ENCODE results near the gene CCDC93.

DNA sequence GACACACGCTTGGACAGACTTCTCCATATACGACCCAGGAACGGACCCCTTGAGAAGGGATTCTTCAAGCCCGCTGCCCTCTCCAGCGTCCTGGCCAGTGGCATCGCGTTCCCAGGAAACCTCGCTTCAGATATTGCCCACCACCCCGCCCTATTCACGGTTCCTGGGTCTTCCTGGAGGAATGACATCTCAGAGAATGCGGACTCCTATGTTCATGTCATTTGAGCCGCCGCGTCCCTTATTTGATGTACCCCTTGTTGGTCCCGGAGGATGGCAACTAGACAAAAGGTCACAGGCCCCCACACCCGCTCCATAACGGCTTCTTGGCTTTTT is 588 bp upstream of the CCDC93 start:
- TF ChIP-seq, protein P1, sequence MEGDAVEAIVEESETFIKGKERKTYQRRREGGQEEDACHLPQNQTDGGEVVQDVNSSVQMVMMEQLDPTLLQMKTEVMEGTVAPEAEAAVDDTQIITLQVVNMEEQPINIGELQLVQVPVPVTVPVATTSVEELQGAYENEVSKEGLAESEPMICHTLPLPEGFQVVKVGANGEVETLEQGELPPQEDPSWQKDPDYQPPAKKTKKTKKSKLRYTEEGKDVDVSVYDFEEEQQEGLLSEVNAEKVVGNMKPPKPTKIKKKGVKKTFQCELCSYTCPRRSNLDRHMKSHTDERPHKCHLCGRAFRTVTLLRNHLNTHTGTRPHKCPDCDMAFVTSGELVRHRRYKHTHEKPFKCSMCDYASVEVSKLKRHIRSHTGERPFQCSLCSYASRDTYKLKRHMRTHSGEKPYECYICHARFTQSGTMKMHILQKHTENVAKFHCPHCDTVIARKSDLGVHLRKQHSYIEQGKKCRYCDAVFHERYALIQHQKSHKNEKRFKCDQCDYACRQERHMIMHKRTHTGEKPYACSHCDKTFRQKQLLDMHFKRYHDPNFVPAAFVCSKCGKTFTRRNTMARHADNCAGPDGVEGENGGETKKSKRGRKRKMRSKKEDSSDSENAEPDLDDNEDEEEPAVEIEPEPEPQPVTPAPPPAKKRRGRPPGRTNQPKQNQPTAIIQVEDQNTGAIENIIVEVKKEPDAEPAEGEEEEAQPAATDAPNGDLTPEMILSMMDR (IDR thresholded peaks at IDR 0.05; ENCODE audit: low read depth, low read length), result no peak
- no peak for TF ChIP-seq EZH2phosphoT487 (IDR thresholded peaks at IDR 0.05; ENCODE audit: low read depth)

All from OCI-LY3 (cell line).